ENCODE measurements around the gene AGFG2.
"Not testable (repeated sequence)": the region's sequence is repeated elsewhere in the genome, so short reads cannot be mapped to it uniquely, and the experiment has no call there.

Gene AGFG2

DNA sequence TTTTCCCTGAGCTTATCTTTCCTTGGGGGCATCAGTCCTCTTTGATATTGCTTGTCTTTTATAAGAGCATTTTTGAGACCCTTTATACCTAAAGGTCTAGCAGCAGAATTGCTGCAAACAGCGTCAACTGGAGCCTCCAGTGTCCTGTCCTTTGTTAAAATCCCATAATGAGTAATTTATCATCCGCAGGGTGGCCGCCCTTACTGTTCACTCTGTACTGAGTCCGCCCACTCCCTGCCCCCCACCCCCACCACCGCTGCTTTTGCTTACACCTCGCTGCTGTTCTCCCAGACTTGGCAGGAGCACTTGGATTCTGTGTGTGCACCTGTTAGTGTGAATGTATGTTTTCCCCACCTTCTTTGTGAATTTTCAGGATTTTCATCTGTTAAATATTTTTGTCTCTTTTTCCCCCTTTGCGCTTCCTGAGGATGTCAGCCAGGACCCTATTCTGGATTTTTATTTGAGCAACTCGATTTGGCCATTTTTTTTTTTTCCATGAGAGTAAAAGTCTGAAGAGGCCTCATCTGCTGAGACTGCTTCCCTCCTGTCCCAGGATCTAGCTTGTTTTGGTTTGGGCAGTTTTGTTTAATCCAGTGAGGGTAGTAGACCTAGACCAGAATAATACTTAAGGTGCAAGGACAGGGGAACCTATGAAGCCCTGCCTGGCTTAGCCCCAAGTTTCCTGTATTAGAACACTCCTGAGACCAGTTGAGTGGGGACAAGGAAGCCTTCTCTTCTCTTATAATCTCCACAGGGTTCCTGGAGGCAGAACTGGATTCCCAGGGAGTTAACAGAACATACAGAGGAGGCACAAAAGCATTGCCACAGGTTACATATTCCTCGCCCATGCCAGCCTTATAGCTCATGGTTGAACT, 8.2 kb downstream of the AGFG2 start:
- DNase-seq (ENCODE audit: low read depth), result no peak
- H3K4me3 ChIP-seq (ENCODE audit: control insufficient read depth, low read depth, low read length), result no peak overlapping the region
- TF ChIP-seq, protein P1, sequence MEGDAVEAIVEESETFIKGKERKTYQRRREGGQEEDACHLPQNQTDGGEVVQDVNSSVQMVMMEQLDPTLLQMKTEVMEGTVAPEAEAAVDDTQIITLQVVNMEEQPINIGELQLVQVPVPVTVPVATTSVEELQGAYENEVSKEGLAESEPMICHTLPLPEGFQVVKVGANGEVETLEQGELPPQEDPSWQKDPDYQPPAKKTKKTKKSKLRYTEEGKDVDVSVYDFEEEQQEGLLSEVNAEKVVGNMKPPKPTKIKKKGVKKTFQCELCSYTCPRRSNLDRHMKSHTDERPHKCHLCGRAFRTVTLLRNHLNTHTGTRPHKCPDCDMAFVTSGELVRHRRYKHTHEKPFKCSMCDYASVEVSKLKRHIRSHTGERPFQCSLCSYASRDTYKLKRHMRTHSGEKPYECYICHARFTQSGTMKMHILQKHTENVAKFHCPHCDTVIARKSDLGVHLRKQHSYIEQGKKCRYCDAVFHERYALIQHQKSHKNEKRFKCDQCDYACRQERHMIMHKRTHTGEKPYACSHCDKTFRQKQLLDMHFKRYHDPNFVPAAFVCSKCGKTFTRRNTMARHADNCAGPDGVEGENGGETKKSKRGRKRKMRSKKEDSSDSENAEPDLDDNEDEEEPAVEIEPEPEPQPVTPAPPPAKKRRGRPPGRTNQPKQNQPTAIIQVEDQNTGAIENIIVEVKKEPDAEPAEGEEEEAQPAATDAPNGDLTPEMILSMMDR (conservative IDR thresholded peaks at IDR 0.05; ENCODE audit: control insufficient read depth, insufficient read depth, low read depth, low read length), result no peak

- TF ChIP-seq, protein P1 (conservative IDR thresholded peaks at IDR 0.05; ENCODE audit: control insufficient read depth, insufficient read depth, low read depth, low read length), result no peak
- no peak overlapping the region for H3K4me3 ChIP-seq (ENCODE audit: control insufficient read depth, low read depth, low read length)
- peak; percentile 57 for DNase-seq (ENCODE audit: low read depth)
Measured at GRCh38 chr7:100547872-100548271, 8.9 kb downstream of the AGFG2 start.

DNA sequence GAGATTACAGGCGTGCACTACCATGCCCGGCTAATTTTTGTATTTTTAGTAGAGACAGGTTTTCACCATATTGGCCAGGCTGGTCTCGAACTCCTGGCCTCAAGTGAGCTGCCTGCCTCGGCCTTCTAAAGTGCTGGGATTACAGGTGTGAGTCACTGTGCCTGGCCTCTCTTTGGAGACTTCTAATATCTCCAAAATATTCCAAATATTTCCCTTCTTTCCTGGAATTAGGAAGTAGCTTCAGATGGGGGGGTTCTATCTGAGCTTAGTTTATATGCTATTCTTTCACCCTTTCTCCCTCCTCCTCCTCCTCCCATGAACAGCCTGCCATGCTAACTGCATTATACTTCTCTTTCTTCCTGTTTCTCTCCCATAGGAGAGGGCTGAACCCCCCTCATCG, 9.4 kb downstream of the AGFG2 start:
- not testable (repeated sequence) for H3K4me3 ChIP-seq (ENCODE audit: control insufficient read depth, low read depth, low read length); DNase-seq (ENCODE audit: low read depth)

DNA sequence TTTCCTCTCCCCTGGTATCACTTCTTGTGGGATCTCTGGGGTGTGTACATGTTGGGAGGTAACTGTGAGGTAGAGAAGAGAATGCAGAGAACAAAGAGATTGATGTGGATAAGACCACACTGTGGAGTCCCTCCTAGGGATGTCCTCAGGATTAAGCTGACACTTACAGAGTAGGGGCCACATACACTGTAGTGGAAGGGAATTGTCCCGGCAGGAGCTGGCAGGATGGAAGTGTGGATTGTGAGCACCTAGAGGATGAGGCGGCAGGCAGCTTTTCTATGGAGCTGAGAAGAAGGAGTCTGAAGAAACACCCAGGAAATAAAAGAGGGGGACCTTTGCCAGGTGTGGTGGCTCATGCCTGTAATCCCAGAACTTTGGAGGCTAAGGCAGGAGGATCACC, 13.5 kb downstream of the AGFG2 start:
- TF ChIP-seq, protein P1 (conservative IDR thresholded peaks at IDR 0.05; ENCODE audit: control insufficient read depth, insufficient read depth, low read depth, low read length), result no peak
- no peak for DNase-seq (ENCODE audit: low read depth)
- no peak overlapping the region for H3K4me3 ChIP-seq (ENCODE audit: control insufficient read depth, low read depth, low read length)

DNA sequence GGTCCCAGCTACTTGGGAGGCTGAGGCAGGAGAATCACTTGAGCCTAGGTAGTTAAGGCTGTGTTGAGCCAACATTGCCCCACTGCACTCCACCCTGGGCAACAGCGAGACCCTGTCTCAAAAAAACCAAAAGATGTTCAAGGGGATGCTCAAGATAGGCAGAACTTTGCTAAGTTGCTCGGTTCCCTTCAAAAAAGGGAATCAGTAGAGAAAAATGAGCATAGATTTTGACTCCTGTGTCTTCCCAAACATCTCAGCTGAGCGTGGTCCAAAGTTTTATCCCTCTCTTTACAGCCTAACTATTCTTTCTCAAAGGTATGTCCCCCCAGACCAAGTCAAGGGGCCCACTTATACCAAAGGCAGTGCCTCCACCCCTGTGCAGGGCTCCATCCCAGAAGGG, 14.0 kb downstream of the AGFG2 start:
- TF ChIP-seq, protein P1 (conservative IDR thresholded peaks at IDR 0.05; ENCODE audit: control insufficient read depth, insufficient read depth, low read depth, low read length), result no peak
- no peak for DNase-seq (ENCODE audit: low read depth)
- H3K4me3 ChIP-seq (ENCODE audit: control insufficient read depth, low read depth, low read length), result no peak overlapping the region

GRCh38 chr7:100555701-100556100, 16.7 kb downstream of the AGFG2 start:
- no peak overlapping the region for H3K4me3 ChIP-seq (ENCODE audit: control insufficient read depth, low read depth, low read length)
- no peak for DNase-seq (ENCODE audit: low read depth)
- TF ChIP-seq, protein P1 (conservative IDR thresholded peaks at IDR 0.05; ENCODE audit: control insufficient read depth, insufficient read depth, low read depth, low read length), result no peak

DNA sequence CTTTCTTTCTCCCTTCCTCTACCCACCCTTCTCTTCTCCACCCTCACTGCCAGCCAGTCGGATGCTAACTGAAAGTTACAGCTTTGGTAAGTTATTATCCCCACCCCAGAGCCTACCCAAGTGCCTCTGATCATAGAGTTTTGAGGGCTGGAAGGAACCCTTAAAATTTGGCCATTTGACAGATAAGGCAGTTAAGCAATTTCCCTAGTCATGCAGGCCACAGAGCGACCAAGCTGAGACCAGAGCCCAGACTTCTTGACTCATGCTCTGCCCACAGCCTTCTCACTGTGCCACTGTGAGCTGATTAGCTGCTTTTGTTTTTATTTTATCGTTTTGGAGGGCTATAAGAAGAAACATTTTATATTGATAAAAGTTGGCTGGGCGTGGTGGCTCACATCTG, 17.5 kb downstream of the AGFG2 start:
- TF ChIP-seq, protein P1 (conservative IDR thresholded peaks at IDR 0.05; ENCODE audit: control insufficient read depth, insufficient read depth, low read depth, low read length), result no peak
- peak; percentile 78 for DNase-seq (ENCODE audit: low read depth)
- no peak overlapping the region for H3K4me3 ChIP-seq (ENCODE audit: control insufficient read depth, low read depth, low read length)

Measured in fibroblast of mammary gland (primary cell).